HG02884 (cell line): ENCODE results near the gene NELFE.
"Not testable (repeated sequence)": the region's sequence is repeated elsewhere in the genome, so short reads cannot be mapped to it uniquely, and the experiment has no call there.

ENCODE experiments used
- ATAC-seq: cut with Tn5 transposase; IDR thresholded peaks from one replicate; pipeline ENCODE4 v1.9.1; 2021; ENCODE audit warnings: mild to moderate bottlenecking, moderate library complexity; ENCODE audit not compliant: unreplicated experiment

The NELFE gene

GRCh38 chr6:31949926-31950548, 8.7 kb downstream of the NELFE start:
- ATAC-seq: no peak

- ATAC-seq: no peak
Measured at GRCh38 chr6:31948753-31949413, 9.9 kb downstream of the NELFE start.

DNA sequence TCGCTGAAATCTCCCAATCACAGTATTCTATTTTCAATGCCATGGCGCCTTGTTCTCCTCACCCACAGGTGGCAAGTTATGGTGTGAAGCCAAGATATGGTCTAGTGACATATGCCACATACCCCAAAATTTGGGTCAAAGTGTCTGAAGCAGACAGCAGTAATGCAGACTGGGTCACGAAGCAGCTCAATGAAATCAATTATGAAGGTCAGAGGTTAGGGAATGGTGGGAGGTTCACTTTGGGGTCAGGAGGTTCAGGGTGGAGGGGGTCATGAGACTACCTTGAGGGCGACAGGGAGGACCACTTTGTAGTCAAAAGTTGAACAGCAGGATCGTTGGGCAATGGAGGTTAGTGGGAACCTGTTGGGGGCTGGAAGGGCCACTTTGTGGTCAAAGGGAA, 10.5 kb downstream of the NELFE start:
- no peak for ATAC-seq

- no peak for ATAC-seq
Measured at GRCh38 chr6:31947864-31948263, 10.9 kb downstream of the NELFE start.

GRCh38 chr6:31947070-31947675, 11.6 kb downstream of the NELFE start:
- no peak for ATAC-seq

DNA sequence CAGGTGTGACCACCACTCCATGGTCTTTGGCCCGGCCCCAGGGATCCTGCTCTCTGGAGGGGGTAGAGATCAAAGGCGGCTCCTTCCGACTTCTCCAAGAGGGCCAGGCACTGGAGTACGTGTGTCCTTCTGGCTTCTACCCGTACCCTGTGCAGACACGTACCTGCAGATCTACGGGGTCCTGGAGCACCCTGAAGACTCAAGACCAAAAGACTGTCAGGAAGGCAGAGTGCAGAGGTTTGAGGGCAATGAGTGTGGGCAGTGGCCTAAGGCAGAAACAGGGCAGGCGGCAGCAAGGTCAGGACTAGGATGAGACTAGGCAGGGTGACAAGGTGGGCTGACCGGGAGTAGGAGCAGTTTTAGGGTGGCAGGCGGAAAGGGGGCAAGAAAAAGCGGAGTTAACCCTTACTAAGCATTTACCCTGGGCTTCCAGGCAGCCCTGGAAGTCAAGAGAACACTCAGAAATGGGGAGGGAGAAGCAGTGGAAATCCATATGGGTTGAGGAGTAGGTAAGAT, 12.3 kb downstream of the NELFE start:
- no peak for ATAC-seq

GRCh38 chr6:31945507-31946369, 13.0 kb downstream of the NELFE start, which contains the start of gene CFB:
Gene CFB, plus strand, starts transcription at chr6:31946095. Its CDS starts 127 bp downstream, at chr6:31946222.
- ATAC-seq: no peak

DNA sequence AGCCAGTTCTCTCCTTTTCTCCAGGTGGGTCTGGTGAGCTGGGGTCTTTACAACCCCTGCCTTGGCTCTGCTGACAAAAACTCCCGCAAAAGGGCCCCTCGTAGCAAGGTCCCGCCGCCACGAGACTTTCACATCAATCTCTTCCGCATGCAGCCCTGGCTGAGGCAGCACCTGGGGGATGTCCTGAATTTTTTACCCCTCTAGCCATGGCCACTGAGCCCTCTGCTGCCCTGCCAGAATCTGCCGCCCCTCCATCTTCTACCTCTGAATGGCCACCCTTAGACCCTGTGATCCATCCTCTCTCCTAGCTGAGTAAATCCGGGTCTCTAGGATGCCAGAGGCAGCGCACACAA, 13.6 kb downstream of the NELFE start:
- ATAC-seq: no peak

- no peak for ATAC-seq
Measured at GRCh38 chr6:31943742-31944141, 15.0 kb downstream of the NELFE start.

GRCh38 chr6:31940256-31940664, 18.5 kb downstream of the NELFE start:
- ATAC-seq: no peak

DNA sequence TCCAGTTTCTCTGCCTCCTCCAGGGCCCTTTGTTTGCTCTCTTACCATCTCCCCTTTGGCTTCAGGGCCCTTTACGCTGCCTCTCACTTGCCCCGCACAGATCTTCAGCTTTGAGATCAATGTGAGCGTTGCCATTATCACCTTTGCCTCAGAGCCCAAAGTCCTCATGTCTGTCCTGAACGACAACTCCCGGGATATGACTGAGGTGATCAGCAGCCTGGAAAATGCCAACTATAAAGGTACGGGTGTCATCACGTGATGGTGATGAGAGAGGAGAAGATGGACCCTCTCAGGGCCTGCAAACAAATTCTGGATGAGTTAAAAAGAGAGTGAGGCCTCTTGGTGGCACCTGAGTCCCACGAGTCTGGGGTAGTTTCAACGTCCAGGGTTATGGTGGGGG, 22.9 kb downstream of the NELFE start:
- ATAC-seq: no peak

- ATAC-seq: no peak
Measured at GRCh38 chr6:31935021-31935420, 23.8 kb downstream of the NELFE start.

GRCh38 chr6:31933537-31933936, 25.2 kb downstream of the NELFE start:
- ATAC-seq: no peak

- ATAC-seq: not testable (repeated sequence)
Measured at GRCh38 chr6:31932137-31932536, 26.6 kb downstream of the NELFE start.

DNA sequence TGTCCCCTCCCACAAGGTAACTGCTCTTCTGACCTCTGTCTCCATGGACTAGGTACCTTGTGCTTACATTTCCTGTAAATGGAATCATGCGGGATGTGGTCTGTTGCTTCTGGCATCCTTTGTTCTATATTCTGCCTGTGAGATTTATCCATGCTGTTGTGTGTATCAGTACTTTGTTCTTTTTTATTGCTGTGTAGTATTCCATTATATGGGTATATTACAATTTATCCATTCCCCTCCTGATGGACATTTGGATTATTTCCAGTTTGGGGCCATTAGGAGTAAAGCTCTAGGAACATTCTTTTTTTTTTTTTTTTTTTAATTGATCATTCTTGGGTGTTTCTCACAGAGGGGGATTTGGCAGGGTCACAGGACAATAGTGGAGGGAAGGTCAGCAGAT, 27.8 kb downstream of the NELFE start:
- ATAC-seq: no peak

- no peak for ATAC-seq
Measured at GRCh38 chr6:31928672-31928939, 30.2 kb downstream of the NELFE start.

GRCh38 chr6:31927863-31928671, 30.7 kb downstream of the NELFE start:
- no peak for ATAC-seq

DNA sequence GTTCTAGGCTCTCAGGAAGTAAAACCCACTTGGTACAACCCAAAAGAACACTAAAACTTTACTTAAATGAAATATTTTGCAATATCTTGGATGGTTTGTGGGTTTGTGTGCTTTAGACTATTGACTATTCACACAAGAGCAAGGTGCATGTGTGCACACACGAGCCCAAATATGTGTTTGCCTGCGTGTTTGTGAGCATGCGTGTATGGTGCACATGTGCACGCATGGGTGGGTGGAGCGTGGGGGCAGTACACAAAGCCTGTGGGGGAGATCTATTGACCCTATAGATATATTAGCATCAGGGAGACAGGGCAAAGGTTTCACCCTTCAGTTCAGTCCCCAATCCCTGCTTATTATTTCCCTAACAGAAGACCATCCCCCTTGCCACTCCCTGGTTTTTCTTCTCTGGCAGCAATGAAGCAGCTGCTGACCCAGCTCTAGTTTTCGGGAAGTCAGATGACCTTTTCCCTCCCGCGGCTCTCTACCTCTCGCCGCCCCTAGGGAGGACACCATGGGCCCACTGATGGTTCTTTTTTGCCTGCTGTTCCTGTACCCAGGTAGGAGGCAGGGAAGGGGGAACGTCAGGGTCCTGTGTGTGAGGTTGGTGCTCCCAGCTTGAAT, 31.4 kb downstream of the NELFE start, which contains the start of gene C2:
Gene C2, plus strand, starts transcription at position 476 of the 621 bp plus-strand sequence. Its CDS starts 36 bp downstream, at position 512.
- ATAC-seq: no peak

- ATAC-seq: no peak
Measured at GRCh38 chr6:31922942-31923341, 35.8 kb downstream of the NELFE start.

GRCh38 chr6:31920811-31921210, 38.0 kb downstream of the NELFE start:
- no peak for ATAC-seq
